Trophoblast cell (in vitro differentiated cells and primary cell): Measurements from ENCODE around the gene TXNDC5.

Experiments used
- DNase-seq, 2 donors: peaks; one replicate each; pipeline ENCODE4 v3.0.0-alpha.2; 2016
- H2AFZ ChIP-seq: 2 replicates; pipeline ENCODE4 v1.6.1; 2013; ENCODE audit warnings: low read length, moderate library complexity, mild to moderate bottlenecking; ENCODE audit not compliant: insufficient read depth, poor library complexity
- H2AK5ac ChIP-seq: 2 replicates; pipeline ENCODE4 v1.6.1; 2013; ENCODE audit warnings: mild to moderate bottlenecking, low read length
- H2BK120ac ChIP-seq: 2 replicates; pipeline ENCODE4 v1.6.1; 2013; ENCODE audit warnings: low read length, mild to moderate bottlenecking, moderate library complexity; ENCODE audit not compliant: insufficient read depth, poor library complexity
- H2BK12ac ChIP-seq: 2 replicates; pipeline ENCODE4 v1.6.1; 2013; ENCODE audit warnings: mild to moderate bottlenecking, low read length, moderate library complexity
- H2BK5ac ChIP-seq: 2 replicates; pipeline ENCODE4 v1.6.1; 2013; ENCODE audit warnings: low read length, low read depth, moderate library complexity, mild to moderate bottlenecking; ENCODE audit not compliant: poor library complexity
- H3K14ac ChIP-seq: 2 replicates; pipeline ENCODE4 v1.6.1; 2013; ENCODE audit warnings: mild to moderate bottlenecking, low read length
- H3K18ac ChIP-seq: 2 replicates; pipeline ENCODE4 v1.6.1; 2013; ENCODE audit warnings: mild to moderate bottlenecking, low read length
- H3K23ac ChIP-seq: 2 replicates; pipeline ENCODE4 v1.6.1; 2013; ENCODE audit warnings: low read length
- H3K27ac ChIP-seq: 2 replicates; pipeline ENCODE4 v1.5.1; 2013; ENCODE audit warnings: low read depth, mild to moderate bottlenecking, inconsistent platforms, low read length, moderate library complexity
- H3K27me3 ChIP-seq: 2 replicates; pipeline ENCODE4 v1.6.1; 2013; ENCODE audit warnings: inconsistent platforms, mild to moderate bottlenecking, low read length, moderate library complexity; ENCODE audit not compliant: insufficient read depth
- H3K36me3 ChIP-seq, 2 experiments: 1 replicate in 1 of 2; 2 replicates in 1 of 2; pipeline ENCODE4 v1.6.1; 2013; ENCODE audit warnings: low read length in 2 of 2, mild to moderate bottlenecking in 2 of 2, moderate library complexity in 1 of 2; ENCODE audit not compliant: insufficient read depth in 2 of 2, control insufficient read depth in 1 of 2
- H3K4ac ChIP-seq: 2 replicates; pipeline ENCODE4 v1.6.1; 2013; ENCODE audit warnings: low read depth, mild to moderate bottlenecking, low read length, moderate library complexity
- H3K4me1 ChIP-seq, 2 experiments: 1 replicate in 1 of 2; 2 replicates in 1 of 2; pipeline ENCODE4 v1.6.1; 2013; ENCODE audit warnings: low read length in 2 of 2, mild to moderate bottlenecking in 2 of 2, moderate library complexity in 1 of 2; ENCODE audit not compliant: insufficient read depth in 2 of 2, control insufficient read depth in 1 of 2
- H3K4me2 ChIP-seq: 2 replicates; pipeline ENCODE4 v1.6.1; 2013; ENCODE audit warnings: inconsistent platforms, mild to moderate bottlenecking, low read length, moderate library complexity
- H3K4me3 ChIP-seq: 2 replicates; pipeline ENCODE4 v1.5.1; 2013; ENCODE audit warnings: mild to moderate bottlenecking, low read depth, low read length, inconsistent platforms
- H3K79me1 ChIP-seq: one replicate; pipeline ENCODE4 v1.6.1; 2013; ENCODE audit warnings: low read length
- H3K79me2 ChIP-seq: 2 replicates; pipeline ENCODE4 v1.6.1; 2013; ENCODE audit warnings: low read length, mild to moderate bottlenecking; ENCODE audit not compliant: control insufficient read depth, insufficient read depth, poor library complexity
- H3K9ac ChIP-seq: 2 replicates; pipeline ENCODE4 v1.6.1; 2013; ENCODE audit warnings: mild to moderate bottlenecking, low read length
- H3K9me3 ChIP-seq: 2 replicates; pipeline ENCODE4 v1.6.1; 2013; ENCODE audit warnings: low read depth, mild to moderate bottlenecking, control low read depth, inconsistent platforms, low read length; ENCODE audit not compliant: insufficient read depth
- H4K12ac ChIP-seq: 2 replicates; pipeline ENCODE4 v1.6.1; 2013; ENCODE audit warnings: low read depth, mild to moderate bottlenecking, low read length, moderate library complexity
- H4K8ac ChIP-seq: 2 replicates; pipeline ENCODE4 v1.6.1; 2013; ENCODE audit warnings: low read depth, mild to moderate bottlenecking, low read length, moderate library complexity
- H4K91ac ChIP-seq: one replicate; pipeline ENCODE4 v1.6.1; 2013; ENCODE audit warnings: low read depth, mild to moderate bottlenecking, low read length, moderate library complexity
- WGBS: extraction: QIAGEN DNeasy Blood & Tissue Kit; methylation state at CpG from one replicate; pipeline ENCODE4 v1.1.7; 2013; ENCODE audit warnings: missing lambda C conversion rate; ENCODE audit not compliant: insufficient read length, insufficient coverage; ENCODE audit errors: extremely low coverage; 5-methylcytosine and 5-hydroxymethylcytosine counted together

TXNDC5 gene

DNA sequence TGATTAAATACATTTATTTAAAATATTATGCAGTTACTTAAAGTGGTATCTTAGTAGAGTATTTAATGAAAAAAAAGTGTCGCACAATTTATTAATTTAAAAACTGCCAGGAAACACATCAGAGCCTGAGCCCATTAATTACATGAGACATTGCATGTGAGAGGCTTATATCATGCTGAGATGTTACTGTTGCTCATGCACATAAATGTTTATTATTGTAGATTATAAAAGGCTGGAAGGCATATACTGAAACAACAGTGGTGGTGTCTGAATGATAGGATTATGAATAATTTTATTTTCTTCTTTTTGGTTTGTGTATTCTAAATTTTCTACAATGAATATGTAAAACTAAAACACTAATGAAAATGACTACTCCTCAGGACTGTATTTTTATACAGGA is 45.7 kb upstream of the TXNDC5 start:
- Histone ChIP-seq H3K27ac (no peak overlapping the region), H3K4me2 (no peak overlapping the region), H2AK5ac (no peak overlapping the region), H4K8ac (no peak overlapping the region), H3K36me3 (no peaks in the 10 kb centered on the region), H3K18ac (no peak overlapping the region), H3K4ac (no peak overlapping the region), H3K9me3 (no peaks in the 10 kb centered on the region), H2BK12ac (no peak overlapping the region), H3K23ac (no peak overlapping the region), H2BK5ac (no peak overlapping the region), H3K79me1 (no peaks in the 10 kb centered on the region), H2AFZ (no peak overlapping the region), H3K9ac (no peak overlapping the region), H3K79me2 (no peaks in the 10 kb centered on the region), H2BK120ac (no peak overlapping the region), H4K91ac (no peak overlapping the region), H3K4me1 (no peaks in the 10 kb centered on the region), H3K14ac (no peak overlapping the region), H3K4me3 (no peak overlapping the region), H3K27me3 (no peaks in the 10 kb centered on the region), H4K12ac (no peak overlapping the region)
- no CpG with 5 or more reads among the region's 1 CpG for WGBS
- no peak for DNase-seq

DNA sequence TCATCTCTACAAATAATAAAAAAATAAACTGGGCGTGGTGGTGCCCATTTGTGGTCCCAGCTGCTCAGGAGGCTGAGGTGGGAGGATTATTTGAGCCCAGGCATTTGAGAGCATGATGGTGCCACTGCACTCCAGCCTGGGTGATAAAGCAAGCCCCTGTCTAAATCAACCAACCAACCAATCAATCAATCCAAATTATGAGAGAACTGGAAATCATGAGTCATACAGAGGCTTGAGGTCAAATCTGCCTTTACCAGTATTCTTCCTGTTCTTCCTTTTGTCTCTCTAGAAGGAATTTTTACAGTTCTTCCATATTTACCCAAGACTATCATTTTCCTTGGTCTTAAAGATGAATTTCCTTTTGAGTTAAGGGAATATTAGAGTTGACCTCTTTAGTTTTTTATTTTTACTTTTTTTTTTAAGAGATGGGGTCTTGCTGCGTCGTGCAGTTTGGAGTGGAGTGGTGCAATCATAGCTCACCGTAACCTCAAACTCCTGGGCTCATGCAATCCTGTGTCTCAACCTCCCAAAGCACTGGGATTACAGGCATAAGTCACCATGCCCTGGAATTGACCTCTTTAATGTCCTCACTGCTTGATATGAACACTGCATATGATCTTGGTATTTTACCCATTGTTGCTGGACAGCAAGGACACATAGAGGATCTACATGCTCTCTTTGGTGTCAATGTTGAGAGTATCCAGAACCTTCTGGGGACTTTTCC is 44.1 kb upstream of the TXNDC5 start:
- no peak overlapping the region for H3K18ac ChIP-seq
- no peak overlapping the region for H3K4me3 ChIP-seq
- no peak overlapping the region for H3K4ac ChIP-seq
- no peak overlapping the region for H2BK5ac ChIP-seq
- no peaks in the 10 kb centered on the region for H3K79me2 ChIP-seq
- H3K79me1 ChIP-seq: no peaks in the 10 kb centered on the region
- no peaks in the 10 kb centered on the region for H3K9me3 ChIP-seq
- no peak overlapping the region for H2BK120ac ChIP-seq
- H3K27ac ChIP-seq: no peak overlapping the region
- no peak overlapping the region for H2AFZ ChIP-seq
- no peak overlapping the region for H2BK12ac ChIP-seq
- H4K12ac ChIP-seq: no peak overlapping the region
- no peak overlapping the region for H3K14ac ChIP-seq
- no peak overlapping the region for H3K4me2 ChIP-seq
- no peak overlapping the region for H4K8ac ChIP-seq
- no CpG with 5 or more reads among the region's 4 CpGs for WGBS
- no peak overlapping the region for H4K91ac ChIP-seq
- H3K23ac ChIP-seq: no peak overlapping the region
- H3K9ac ChIP-seq: no peak overlapping the region
- no peaks in the 10 kb centered on the region for H3K27me3 ChIP-seq
- no peak for DNase-seq
- no peaks in the 10 kb centered on the region for H3K36me3 ChIP-seq
- no peak overlapping the region for H2AK5ac ChIP-seq
- no peaks in the 10 kb centered on the region for H3K4me1 ChIP-seq

DNA sequence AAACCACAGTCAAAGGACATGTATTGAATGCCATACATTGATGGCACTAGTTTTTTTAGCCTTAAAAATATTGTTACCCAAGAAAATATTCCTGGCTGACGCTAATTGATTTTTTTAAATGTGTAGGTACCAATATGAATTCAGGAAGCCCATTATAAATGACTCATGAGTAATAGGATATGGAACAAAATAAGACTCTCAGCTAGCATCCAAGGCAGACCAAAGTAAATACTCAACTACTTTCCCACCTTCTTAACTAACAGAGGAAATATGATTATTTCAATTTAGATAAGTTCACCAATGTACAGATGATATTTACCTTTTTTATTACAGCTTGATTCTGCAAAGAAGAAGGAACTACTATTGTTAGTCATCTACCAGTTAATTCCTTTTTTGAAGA is 43.2 kb upstream of the TXNDC5 start:
- no peak overlapping the region for H3K14ac ChIP-seq
- H3K4me3 ChIP-seq: no peak overlapping the region
- H3K27me3 ChIP-seq: no peaks in the 10 kb centered on the region
- H2BK120ac ChIP-seq: no peak overlapping the region
- no peaks in the 10 kb centered on the region for H3K36me3 ChIP-seq
- DNase-seq: no peak
- H3K4ac ChIP-seq: no peak overlapping the region
- H3K18ac ChIP-seq: no peak overlapping the region
- H3K4me2 ChIP-seq: no peak overlapping the region
- H2AFZ ChIP-seq: no peak overlapping the region
- no peak overlapping the region for H3K27ac ChIP-seq
- H4K12ac ChIP-seq: no peak overlapping the region
- no peak overlapping the region for H4K8ac ChIP-seq
- no peak overlapping the region for H2BK12ac ChIP-seq
- no peak overlapping the region for H2AK5ac ChIP-seq
- no peak overlapping the region for H2BK5ac ChIP-seq
- no CpG with 5 or more reads among the region's 1 CpG for WGBS
- no peak overlapping the region for H4K91ac ChIP-seq
- H3K79me1 ChIP-seq: no peaks in the 10 kb centered on the region
- no peak overlapping the region for H3K23ac ChIP-seq
- no peak overlapping the region for H3K9ac ChIP-seq
- H3K4me1 ChIP-seq: no peaks in the 10 kb centered on the region
- H3K79me2 ChIP-seq: no peaks in the 10 kb centered on the region
- peaks cover 2% of the 10 kb centered on the region for H3K9me3 ChIP-seq

DNA sequence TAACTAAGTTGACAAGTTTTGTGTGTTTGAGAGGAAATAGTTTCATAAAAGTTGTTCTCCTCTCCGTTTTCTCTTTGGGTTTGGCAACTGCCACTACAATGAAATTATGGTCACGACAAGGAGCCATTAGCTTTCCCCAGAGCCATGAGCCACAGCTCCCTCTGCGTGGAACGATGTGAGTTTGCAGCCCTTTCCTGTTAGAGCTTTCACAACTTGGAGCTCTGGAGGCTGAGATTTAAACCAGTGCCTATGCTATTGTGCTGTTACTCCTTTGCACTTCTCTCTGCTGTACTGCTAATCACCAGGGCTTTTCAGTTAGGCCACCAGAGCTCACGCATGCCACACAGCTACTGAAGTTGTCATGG is 29.3 kb upstream of the TXNDC5 start:
- Histone ChIP-seq H3K9me3 (no peaks in the 10 kb centered on the region), H3K27ac (no peak overlapping the region), H2AFZ (no peak overlapping the region), H3K4ac (no peak overlapping the region), H3K23ac (no peak overlapping the region), H3K4me2 (no peak overlapping the region), H4K8ac (no peak overlapping the region), H3K79me1 (no peaks in the 10 kb centered on the region), H4K91ac (no peak overlapping the region), H3K14ac (no peak overlapping the region), H3K18ac (no peak overlapping the region), H3K4me1 (no peaks in the 10 kb centered on the region), H2BK12ac (no peak overlapping the region), H3K27me3 (no peaks in the 10 kb centered on the region), H3K79me2 (no peaks in the 10 kb centered on the region), H2BK5ac (no peak overlapping the region), H4K12ac (no peak overlapping the region), H3K4me3 (no peak overlapping the region), H3K9ac (no peak overlapping the region), H2BK120ac (no peak overlapping the region), H2AK5ac (no peak overlapping the region), H3K36me3 (no peaks in the 10 kb centered on the region)
- no CpG with 5 or more reads among the region's 5 CpGs for WGBS
- DNase-seq: no peak
